Stomach (tissue), 9 donors: ENCODE data around the gene POMGNT2. TPM values are rescaled to one million over a fixed set of nuclear protein-coding genes. Genes with fewer than 3 reads are reported as not detected.
"Not testable (repeated sequence)": the region's sequence is repeated elsewhere in the genome, so short reads cannot be mapped to it uniquely, and the experiment has no call there.

Experiments
- DNase-seq, 2 donors: peaks; one replicate each; pipeline versions ENCODE4 v3.0.0 to v3.0.0-alpha.2; 2013 to 2019
- H3K27ac ChIP-seq, 5 donors: fragments of 200-600 bp in 4 of 5; sonication (generic) in 4 of 5; one replicate each; pipeline ENCODE4 v1.5.1; 2013 to 2019; ENCODE audit warnings: mild to moderate bottlenecking in 1 of 5, moderate library complexity in 1 of 5
- H3K27me3 ChIP-seq, 3 donors: fragments of 200-600 bp; sonication (generic); one replicate each; pipeline ENCODE4 v1.5.1; 2017 to 2019; ENCODE audit warnings: mixed run types in 1 of 3
- H3K36me3 ChIP-seq, 4 donors: fragments of 200-600 bp; sonication (generic); 1 replicate in 3 of 4; 2 replicates in 1 of 4; pipeline ENCODE4 v1.5.1; 2016 to 2019
- H3K4me1 ChIP-seq, 4 donors: fragments of 200-600 bp; sonication (generic); one replicate each; pipeline ENCODE4 v1.5.1; 2016 to 2019
- H3K4me3 ChIP-seq, 4 donors: fragments of 200-600 bp; sonication (generic) in 3 of 4; one replicate each; pipeline ENCODE4 v1.5.1; 2016 to 2019; ENCODE audit warnings: mild to moderate bottlenecking in 1 of 4
- H3K9me3 ChIP-seq, 4 donors: fragments of 200-600 bp; sonication (generic); one replicate each; pipeline ENCODE4 v1.5.1; 2016 to 2019
- EP300 ChIP-seq: sonication (generic); formaldehyde crosslinking; IDR thresholded peaks from one replicate; pipeline ENCODE4 v1.6.1; 2017; ENCODE audit warnings: antibody characterized with exemption
- POLR2A ChIP-seq, 4 donors: fragments of 450-650 bp; IDR thresholded peaks; one replicate each; pipeline ENCODE4 v1.6.1; 2016; ENCODE audit warnings: antibody characterized with exemption in 4 of 4, control low read depth in 2 of 4, mild to moderate bottlenecking in 1 of 4, moderate library complexity in 1 of 4
- POLR2AphosphoS5 ChIP-seq, 3 donors: sonication (generic); formaldehyde crosslinking; IDR thresholded peaks; one replicate each; pipeline ENCODE4 v1.6.1; 2016; ENCODE audit warnings: antibody characterized with exemption in 3 of 3
- WGBS, 5 donors: extraction: QIAGEN DNeasy Blood & Tissue Kit in 3 of 5; methylation state at CpG; one replicate each; pipeline versions ENCODE4 v1.1.5 to v1.1.7; 2013 to 2018; 5-methylcytosine and 5-hydroxymethylcytosine counted together
- intact Hi-C: fragments of 100-400 bp; cut with DNase I; formaldehyde crosslinking; loops from one replicate; pipeline ENCODE4 v1.15.1; 2023; ENCODE audit warnings: low total_unique reads
- polyA plus RNA-seq, 3 donors: library from polyadenylated mRNA; stranded (reverse); fragments of 200-250 nt; gene quantifications; one replicate each; pipeline ENCODE4 v1.2.3, GENCODE V29; 2013
- total RNA-seq, 5 donors: library from RNA; depleted of rRNA; stranded (reverse); fragments of >200 nt; gene quantifications; one replicate each; pipeline versions ENCODE4 v1.1.0 to v1.2.3, GENCODE V29; 2014 to 2016
- TF ChIP-seq, protein P1 (sequence below), 7 experiments: fragments of 450-650 bp in 4 of 7; fragments of 200-600 bp in 3 of 7; sonication (generic) in 3 of 7; IDR thresholded peaks; one replicate each; pipeline ENCODE4 v1.5.1; 2016 to 2019; ENCODE audit warnings: antibody characterized with exemption in 7 of 7, control low read depth in 2 of 7, mild to moderate bottlenecking in 1 of 7
- donor health status: healthy with polysubstance abuse.
- donor health status: Bipolar disorder and iron deficiency.
- donor health status: healthy.

POMGNT2 gene
- total and polyA plus RNA-seq, 8 donors = 5.3 to 48.1 (median 8.7) TPM

DNA sequence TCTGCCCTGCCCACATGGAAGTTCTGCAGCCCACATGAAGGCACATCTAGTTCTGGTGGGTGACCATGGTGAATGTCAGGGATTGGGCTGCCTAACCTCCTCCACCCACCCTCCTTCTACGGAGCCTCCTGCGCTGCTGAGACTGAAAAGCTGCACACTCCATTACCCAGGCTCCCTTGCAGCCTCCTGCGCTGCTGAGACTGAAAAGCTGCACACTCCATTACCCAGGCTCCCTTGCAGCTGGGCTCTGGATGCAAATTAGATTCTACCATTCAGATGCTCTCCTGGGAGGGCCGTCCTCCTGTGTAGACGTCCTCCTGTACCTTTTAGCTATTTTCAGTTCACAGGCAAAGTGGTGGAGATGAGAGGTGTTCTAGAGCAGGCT is 32.1 kb downstream of the POMGNT2 start:
- Histone ChIP-seq H3K27ac (no peak overlapping the region), H3K4me1 (peaks cover 0 to 3% (median 0%) of the 10 kb centered on the region in 4 donors), H3K9me3 (no peaks in the 10 kb centered on the region), H3K4me3 (no peak overlapping the region), H3K27me3 (no peaks in the 10 kb centered on the region), H3K36me3 (peaks cover 0 to 6% (median 2%) of the 10 kb centered on the region in 4 donors)
- no peak for DNase-seq
- TF ChIP-seq EP300 = no peak
- TF ChIP-seq POLR2AphosphoS5 (IDR thresholded peaks at IDR 0.05) = no peak
- TF ChIP-seq, protein P1, sequence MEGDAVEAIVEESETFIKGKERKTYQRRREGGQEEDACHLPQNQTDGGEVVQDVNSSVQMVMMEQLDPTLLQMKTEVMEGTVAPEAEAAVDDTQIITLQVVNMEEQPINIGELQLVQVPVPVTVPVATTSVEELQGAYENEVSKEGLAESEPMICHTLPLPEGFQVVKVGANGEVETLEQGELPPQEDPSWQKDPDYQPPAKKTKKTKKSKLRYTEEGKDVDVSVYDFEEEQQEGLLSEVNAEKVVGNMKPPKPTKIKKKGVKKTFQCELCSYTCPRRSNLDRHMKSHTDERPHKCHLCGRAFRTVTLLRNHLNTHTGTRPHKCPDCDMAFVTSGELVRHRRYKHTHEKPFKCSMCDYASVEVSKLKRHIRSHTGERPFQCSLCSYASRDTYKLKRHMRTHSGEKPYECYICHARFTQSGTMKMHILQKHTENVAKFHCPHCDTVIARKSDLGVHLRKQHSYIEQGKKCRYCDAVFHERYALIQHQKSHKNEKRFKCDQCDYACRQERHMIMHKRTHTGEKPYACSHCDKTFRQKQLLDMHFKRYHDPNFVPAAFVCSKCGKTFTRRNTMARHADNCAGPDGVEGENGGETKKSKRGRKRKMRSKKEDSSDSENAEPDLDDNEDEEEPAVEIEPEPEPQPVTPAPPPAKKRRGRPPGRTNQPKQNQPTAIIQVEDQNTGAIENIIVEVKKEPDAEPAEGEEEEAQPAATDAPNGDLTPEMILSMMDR (IDR thresholded peaks at IDR 0.05) = no peak
- TF ChIP-seq POLR2A (IDR thresholded peaks at IDR 0.05) = no peak
- WGBS, 5 donors = 79 to 89% (median 87%) methylated on average over 3 to 5 of the region's 5 CpGs
- intact Hi-C loops = no loop called here

DNA sequence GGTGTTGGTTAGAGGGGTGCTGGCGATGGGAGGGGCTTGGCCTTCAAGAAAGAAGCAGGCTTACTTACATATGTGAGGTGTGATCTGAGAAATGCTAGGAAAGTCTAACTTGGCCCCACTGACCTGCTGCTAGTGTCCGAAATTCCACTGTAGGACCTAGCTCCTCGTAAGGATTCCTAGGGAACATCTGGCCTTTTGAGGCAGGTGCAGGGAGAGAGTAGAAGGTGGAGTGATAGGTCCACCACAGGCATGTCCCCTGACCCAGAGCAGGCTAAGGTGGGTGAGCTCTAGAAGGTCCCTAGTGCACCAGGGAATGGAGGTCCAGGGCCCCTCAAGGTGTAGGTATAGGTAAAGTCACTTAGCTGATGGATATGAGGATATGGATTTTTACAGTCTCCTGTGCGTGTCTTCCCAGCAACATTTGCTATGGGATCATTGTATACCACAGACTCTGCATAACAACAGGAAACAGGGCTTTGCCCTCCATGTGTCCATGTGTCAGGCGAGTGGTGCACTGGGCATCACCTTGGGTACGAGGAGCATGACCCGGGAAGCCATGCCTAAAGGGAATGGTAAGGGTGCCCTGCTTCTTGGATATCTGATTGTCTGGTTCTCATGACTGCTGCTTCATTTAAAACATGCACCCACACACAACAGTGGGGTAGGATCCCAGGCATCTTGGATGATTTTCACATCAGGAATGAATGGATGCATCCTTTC is 32.6 kb downstream of the POMGNT2 start:
- no peak for DNase-seq
- no peak for TF ChIP-seq POLR2AphosphoS5 (IDR thresholded peaks at IDR 0.05)
- no peak for TF ChIP-seq POLR2A (IDR thresholded peaks at IDR 0.05)
- no peak for TF ChIP-seq EP300
- TF ChIP-seq, protein P1 (IDR thresholded peaks at IDR 0.05) = no peak
- H3K27me3 ChIP-seq = no peaks in the 10 kb centered on the region
- intact Hi-C loops = no loop called here
- H3K4me1 ChIP-seq = peaks cover 0 to 3% (median 0%) of the 10 kb centered on the region in 4 donors
- 82 to 90% (median 88%) methylated on average over 7 of the region's 7 CpGs for WGBS, 5 donors
- peaks cover 0 to 6% (median 0%) of the 10 kb centered on the region in 4 donors for H3K36me3 ChIP-seq
- H3K9me3 ChIP-seq = no peaks in the 10 kb centered on the region
- no peak overlapping the region for H3K4me3 ChIP-seq
- H3K27ac ChIP-seq = no peak overlapping the region

DNA sequence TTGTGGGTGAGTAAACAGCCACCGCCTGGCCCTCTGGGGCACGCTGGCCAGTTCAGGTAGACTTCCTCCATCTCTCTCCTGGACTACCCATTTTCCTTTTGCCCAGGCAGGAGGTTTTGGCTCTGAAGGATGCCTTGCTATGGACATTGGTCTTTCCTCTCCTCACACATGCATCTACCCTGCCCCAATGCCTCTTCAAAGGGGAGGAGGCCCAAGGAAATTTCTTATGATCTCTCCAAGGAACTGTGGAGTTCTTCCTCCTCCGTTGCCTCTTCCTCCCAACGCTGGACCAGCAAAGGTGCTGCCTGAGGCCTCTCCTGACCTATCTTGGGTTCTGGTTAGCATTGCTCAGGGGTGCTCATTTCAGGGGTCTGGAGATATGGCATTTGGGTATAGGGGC is 33.5 kb downstream of the POMGNT2 start:
- Histone ChIP-seq H3K27ac (no peak overlapping the region), H3K4me1 (peaks cover 0 to 3% (median 0%) of the 10 kb centered on the region in 4 donors), H3K36me3 (no peaks in the 10 kb centered on the region), H3K4me3 (no peak overlapping the region), H3K27me3 (no peaks in the 10 kb centered on the region), H3K9me3 (no peaks in the 10 kb centered on the region)
- DNase-seq = no peak
- TF ChIP-seq EP300 = no peak
- no peak for TF ChIP-seq POLR2A (IDR thresholded peaks at IDR 0.05)
- TF ChIP-seq, protein P1 (IDR thresholded peaks at IDR 0.05) = no peak
- TF ChIP-seq POLR2AphosphoS5 (IDR thresholded peaks at IDR 0.05) = no peak
- intact Hi-C loops = no loop called here
- WGBS, 5 donors = 84 to 90% (median 89%) methylated on average over 4 of the region's 4 CpGs

DNA sequence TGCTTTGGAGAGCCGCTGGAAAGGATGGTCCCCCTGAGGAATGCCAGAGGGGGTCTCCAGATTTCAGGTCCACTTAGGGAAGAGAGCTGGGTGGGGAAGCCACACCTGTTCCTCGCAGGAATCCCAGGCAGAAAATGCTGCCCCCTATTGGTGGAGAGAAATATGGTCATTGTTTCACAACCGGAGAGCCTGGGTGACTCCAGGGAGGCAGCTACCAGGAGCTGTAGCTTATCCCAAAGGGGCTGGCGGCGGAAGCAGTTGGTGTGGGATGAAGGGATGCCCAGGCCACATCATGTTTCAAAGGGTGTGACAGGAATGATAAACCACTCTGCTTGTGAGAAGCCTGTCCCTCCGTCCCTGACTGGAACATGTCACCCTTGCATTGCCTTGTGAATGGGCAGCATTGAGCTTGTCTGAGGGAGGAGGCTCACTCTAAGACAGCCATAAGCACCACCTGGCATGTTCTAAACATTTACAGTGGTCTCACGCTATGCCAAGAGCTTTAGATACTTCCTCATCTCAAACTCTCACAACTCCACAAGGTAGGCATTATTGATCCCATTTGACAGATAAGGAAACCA is 34.5 kb downstream of the POMGNT2 start:
- Histone ChIP-seq H3K27ac (no peak overlapping the region), H3K27me3 (no peaks in the 10 kb centered on the region), H3K4me3 (no peak overlapping the region), H3K36me3 (no peaks in the 10 kb centered on the region), H3K4me1 (peaks cover 0 to 3% (median 0%) of the 10 kb centered on the region in 4 donors), H3K9me3 (no peaks in the 10 kb centered on the region)
- no peak for DNase-seq
- TF ChIP-seq, protein P1 (IDR thresholded peaks at IDR 0.05) = peak in 3 of 7 experiments; percentile 13 to 23 (median 19)
- TF ChIP-seq POLR2A (IDR thresholded peaks at IDR 0.05) = no peak
- 52 to 65% (median 59%) methylated on average over 7 of the region's 7 CpGs for WGBS, 5 donors
- intact Hi-C loops = no loop called here

DNA sequence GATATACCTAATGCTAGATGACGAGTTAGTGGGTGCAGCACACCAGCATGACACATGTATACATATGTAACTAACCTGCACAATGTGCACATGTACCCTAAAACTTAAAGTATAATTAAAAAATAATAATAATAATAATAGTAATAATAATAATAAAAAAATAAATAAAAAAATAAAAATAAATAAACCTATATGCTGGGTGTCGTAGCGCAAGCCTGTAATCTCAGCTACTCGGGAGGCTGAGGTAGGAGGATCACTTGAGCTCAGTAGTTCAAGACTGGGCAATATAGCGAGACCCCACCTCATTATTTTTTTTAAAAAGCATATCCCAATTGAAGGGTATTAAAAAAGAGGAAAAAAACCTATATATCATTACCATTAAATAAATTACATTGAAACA is 35.2 kb downstream of the POMGNT2 start:
- H3K4me1 ChIP-seq, H3K27ac ChIP-seq, intact Hi-C loops, H3K36me3 ChIP-seq, H3K27me3 ChIP-seq, H3K4me3 ChIP-seq, H3K9me3 ChIP-seq, DNase-seq: not testable (repeated sequence)
- 93 to 98% (median 96%) methylated on average over 4 to 5 of the region's 5 CpGs for WGBS, 5 donors
